ENCODE results near the gene NSMCE3.

GRCh38 chr15:29266052-29266582, 3.5 kb downstream of the NSMCE3 start:
- TF ChIP-seq CTCF (IDR thresholded peaks at IDR 0.05; ENCODE audit: low read depth, low read length, missing input control) (no peak), JUND (IDR thresholded peaks at IDR 0.05) (no peak), REST (IDR thresholded peaks at IDR 0.05) (no peak), GABPA (IDR thresholded peaks at IDR 0.05 in 1 of 2, conservative IDR thresholded peaks at IDR 0.05 in 1 of 2) (no peak), TAF1 (conservative IDR thresholded peaks at IDR 0.05) (no peak), YY1 (IDR thresholded peaks at IDR 0.05) (no peak), ATF3 (IDR thresholded peaks at IDR 0.05) (no peak), ZBTB33 (IDR thresholded peaks at IDR 0.05) (no peak), RAD21 (IDR thresholded peaks at IDR 0.05) (no peak), NR2F2 (IDR thresholded peaks at IDR 0.05) (no peak), FOXA2 (IDR thresholded peaks at IDR 0.05) (no peak), SP1 (IDR thresholded peaks at IDR 0.05) (no peak)
